Dermis blood vessel endothelial cell (primary cell): Measurements from ENCODE around the gene WNT16. TPM values are rescaled to one million over a fixed set of nuclear protein-coding genes. Genes with fewer than 3 reads are reported as not detected.

Experiments used
- total RNA-seq: library from RNA; depleted of rRNA; stranded (reverse); fragments of >200 nt; gene quantifications from 2 replicates; pipeline ENCODE4 v1.2.3, GENCODE V29; 2014

WNT16 gene
- total RNA-seq, 1 donor from 2014 or later, result not detected

Other genes starting within 250 kb of the WNT16 start
- 39.8 and 64.1 TPM in 2 replicates for gene FAM3C, start 67.3 kb downstream of the WNT16 start, total RNA-seq